ENCODE data around the gene DSTN.

DSTN gene

DNA sequence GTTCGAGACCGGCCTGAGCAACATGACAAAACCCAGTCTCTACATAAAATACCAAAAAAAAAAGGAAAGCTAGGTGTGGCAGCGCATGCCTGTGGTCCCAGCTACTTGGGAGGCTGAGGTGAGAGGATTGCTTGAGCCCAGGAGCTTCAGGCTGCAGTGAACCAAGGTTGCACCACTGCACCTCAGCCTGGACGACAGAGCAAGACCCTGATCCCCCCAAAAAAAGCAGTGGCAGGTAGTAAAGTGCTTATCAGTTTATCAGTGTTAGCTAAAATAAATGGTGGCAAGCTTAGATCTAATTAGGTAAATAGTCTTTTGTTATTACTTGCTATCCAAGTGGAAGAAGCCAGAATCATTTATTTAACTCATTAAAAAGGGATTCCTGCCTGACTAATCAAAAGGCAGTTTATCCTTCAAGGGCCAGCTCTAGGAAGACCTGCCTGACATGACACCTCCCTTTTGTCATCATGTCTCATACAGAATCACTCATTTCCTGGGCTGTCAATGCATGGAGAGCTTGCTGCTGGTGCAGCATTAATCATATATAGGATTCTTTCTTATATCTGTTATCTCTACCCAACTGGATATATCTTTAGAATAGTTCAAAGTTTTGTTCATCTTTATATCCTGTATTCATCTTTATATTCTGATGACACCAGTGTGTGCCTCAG lies 9.6 kb downstream of the DSTN start:
- DNase-seq (ENCODE audit: low read depth in 2 of 2, low spot score in 1 of 2), result no peak

DNA sequence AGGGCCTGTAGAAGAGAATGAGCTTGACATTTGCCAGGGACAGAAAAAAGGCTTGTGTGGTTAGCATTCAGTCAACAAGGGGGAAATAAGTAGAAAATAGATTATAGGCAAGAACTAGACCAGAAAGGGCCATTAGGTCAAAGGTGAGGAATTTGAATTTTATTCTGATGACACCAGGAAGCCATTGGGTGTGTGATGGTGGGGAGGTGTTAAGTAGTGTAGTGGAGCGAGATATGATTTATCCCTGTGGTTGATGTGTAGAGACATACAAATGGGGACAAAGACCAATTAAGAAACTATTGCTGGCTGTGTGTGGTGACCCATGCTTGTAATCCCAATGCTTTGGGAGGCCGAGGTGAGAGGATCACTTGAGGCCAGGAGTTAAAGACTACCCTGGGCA lies 11.0 kb downstream of the DSTN start:
- no peak for DNase-seq (ENCODE audit: low read depth in 2 of 2, low spot score in 1 of 2)

DNA sequence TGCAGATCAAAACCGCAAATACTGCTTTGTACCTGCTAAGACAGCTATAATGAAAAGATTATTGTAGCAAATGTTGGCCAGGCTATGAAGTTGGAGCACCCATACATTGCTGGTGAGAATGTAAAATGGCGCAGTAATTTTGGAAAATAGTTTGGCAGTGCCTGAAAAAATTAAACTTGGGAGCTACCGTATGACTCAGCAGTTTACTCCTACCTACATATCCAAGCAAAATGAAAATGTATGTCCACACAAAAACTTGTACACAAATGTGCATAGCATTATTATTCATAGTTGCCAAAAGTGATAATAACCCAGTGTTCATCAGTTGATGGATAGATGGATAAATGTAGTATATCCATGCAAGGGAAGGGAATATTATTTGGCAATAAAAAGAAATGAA lies 13.3 kb downstream of the DSTN start:
- DNase-seq (ENCODE audit: low read depth in 2 of 2, low spot score in 1 of 2), result no peak

DNA sequence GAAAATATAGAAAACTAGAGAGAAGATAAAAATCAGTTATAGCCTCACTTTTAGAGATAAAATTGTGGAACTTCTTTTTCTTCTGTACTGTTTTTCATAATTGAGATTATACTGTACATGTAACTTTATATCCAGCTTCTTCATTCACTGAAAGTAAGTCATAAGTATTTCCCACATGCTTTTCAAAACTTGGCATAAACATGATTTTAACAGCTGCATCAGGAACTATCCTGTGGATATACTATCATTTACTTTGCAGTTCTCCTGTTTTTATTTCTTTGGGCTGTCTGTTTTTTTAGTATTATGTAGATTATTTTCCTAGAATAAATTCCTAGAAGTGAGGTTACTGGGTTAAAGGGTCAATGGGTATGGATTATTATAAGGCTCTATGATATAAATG lies 14.8 kb downstream of the DSTN start:
- no peak for DNase-seq (ENCODE audit: low read depth in 2 of 2, low spot score in 1 of 2)

DNA sequence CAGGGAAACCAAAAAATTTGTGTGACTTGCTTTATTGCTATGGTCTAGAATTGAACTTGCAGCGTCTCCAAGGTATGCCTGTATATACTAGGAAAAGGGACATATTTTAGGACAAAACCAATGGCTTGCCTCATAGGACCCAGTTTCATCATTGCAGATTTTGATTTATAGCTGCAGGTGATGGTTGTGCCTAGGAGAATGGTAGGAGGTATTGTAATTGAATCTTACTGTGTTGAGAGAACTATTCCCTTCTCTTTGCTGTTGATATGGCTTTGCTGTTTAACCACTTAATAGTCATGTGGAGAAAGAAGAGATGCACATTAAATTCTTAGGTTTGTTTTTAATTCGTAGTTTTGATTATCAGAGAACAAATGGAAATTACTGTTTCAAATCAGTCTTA lies 16.4 kb downstream of the DSTN start:
- no peak for DNase-seq (ENCODE audit: low read depth in 2 of 2, low spot score in 1 of 2)

DNA sequence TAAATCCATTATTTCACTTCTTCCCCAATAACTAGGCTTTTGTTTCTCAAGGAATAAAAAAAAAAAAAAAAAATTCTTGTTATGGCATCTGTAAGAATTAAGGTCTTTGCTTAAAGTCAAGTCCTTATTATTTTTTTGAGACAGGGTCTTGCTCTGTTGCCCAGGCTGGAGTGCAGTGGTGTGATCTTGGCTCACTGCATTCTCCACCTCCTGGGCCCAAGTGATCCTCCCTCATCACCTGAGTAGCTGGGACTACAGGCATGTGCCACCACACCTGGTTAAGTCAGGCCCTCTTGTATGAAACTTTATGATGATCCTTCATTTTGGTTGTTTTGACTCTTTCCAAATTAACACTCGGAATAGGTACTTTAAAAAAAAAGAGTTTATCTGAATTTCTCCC lies 17.3 kb downstream of the DSTN start:
- no peak for DNase-seq (ENCODE audit: low read depth in 2 of 2, low spot score in 1 of 2)

DNA sequence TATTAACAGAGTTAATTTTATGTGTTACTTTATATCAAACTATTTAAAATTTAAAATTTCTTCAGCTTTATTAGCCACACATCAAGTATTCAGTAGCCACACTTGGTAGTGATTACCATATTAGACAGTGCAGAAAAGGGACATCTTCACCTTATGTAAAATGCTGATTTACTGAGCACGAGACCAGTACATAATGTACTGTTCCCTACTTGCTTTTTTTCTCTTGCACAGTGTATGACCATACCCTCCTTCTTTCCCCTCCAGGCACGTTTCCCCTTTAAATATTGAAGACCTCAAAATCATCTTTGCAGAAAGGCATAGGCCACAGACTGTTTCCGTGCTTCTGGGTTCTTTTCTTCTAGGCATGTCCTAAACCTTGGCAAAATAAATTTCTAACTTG lies 17.9 kb downstream of the DSTN start:
- no peak for DNase-seq (ENCODE audit: low read depth in 2 of 2, low spot score in 1 of 2)

DNA sequence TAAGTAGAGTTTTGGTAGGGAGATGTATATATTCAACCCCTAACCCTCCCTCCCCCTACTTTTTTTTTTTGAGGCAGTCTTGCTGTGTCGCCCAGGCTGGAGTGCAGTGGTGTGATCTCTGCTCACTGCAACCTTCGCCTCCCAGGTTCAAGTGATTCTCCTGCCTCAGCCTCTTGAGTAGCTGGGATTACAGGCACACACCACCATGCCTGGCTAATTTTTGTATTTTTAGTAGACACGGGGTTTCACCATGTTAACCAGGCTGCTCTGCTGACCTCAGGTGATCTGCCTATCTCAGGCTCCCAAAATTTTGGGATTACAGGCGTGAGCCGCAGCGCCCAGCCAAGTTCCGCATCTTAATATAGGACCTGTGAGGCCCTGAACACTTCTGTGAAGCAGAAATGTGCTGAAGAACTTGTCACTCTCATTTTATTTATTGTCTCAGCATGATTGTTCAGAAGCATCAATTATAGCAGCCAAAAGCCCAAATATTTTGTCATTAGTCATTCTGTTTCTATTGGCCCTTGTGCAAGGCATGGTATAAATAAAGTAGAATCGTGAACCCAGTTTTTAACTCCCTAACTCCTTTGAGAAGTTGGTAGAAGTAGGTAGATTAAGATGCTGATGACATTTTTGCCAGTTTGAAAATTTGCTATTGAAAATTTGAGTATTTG lies 19.4 kb downstream of the DSTN start:
- no peak for DNase-seq (ENCODE audit: low read depth in 2 of 2, low spot score in 1 of 2)

DNA sequence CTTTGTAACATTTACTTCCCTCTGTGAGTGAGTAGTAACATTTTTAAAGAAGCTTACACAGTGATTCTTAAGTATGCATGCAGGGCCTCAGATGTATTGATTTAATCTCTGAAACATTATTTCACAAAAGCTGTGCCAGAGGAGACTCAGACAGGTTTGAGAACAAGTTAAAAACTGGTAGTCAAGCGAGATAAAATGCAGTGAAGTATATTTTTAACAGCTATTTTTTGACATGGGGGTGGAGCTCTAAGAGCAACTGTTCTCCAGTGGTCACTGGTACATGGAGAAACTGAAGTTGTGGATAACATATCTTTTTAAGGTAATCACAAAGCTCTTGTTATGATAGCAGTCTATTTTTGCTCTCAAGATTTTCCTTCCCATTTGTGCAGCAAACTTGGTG lies 20.4 kb downstream of the DSTN start:
- no peak for DNase-seq (ENCODE audit: low read depth in 2 of 2, low spot score in 1 of 2)

DNA sequence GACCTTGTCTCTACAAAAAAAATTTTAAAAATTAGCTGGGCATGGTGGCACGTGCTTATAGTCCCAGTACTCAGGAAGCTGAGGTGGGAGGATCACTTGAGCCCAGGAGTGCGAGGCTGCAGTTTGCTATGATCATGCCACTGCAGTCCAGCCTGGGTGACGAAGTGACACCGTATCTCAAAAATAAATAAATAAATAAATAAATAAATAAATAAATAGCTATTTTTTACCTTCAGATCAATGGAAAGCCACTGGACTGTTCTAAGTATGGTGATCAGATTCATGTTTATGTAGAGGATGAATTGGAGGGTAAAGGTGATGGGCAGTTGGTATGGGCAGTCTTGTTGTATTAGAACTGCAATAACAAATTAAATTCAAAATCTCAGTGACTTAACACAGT lies 24.0 kb downstream of the DSTN start:
- no peak for DNase-seq (ENCODE audit: low read depth in 2 of 2, low spot score in 1 of 2)

DNA sequence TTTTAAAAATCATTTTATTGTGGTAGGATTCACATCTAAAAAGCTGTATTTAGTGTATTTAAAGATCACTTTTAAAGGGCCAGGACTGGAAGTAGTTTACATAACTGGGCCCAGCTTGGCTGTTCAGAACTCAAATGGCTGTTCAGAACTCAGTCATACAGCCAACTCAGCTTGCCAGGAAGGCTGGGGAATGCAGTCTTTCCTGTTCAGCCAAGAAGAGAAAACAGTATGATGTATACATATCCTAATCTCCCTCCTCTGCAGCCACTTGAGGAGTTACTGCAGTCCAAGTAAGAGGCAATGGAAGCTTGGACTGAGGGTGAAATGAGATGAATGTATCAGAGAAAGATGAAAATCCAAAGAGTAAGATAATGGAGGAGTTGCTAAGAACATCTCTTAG lies 24.6 kb downstream of the DSTN start:
- no peak for DNase-seq (ENCODE audit: low read depth in 2 of 2, low spot score in 1 of 2)

DNA sequence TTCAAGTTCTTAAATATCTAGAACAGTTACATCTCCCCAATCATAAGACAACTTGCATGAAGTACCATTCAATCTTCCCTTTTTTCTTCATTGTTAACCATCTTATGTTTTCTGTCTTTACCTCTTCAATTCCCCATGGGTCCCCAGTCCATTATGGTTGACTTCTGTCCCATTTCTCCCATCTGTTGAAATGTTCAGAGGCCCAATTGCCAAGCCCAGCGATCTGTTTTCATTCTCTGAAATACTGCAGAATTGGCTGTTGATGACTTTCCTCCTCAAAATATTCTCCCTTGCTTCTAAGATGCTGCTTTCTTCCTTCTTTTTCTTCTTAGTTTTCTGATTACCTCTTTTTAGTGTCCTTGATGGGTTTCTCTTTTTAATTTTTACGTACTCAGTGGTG lies 26.0 kb downstream of the DSTN start:
- no peak for DNase-seq (ENCODE audit: low read depth in 2 of 2, low spot score in 1 of 2)

DNA sequence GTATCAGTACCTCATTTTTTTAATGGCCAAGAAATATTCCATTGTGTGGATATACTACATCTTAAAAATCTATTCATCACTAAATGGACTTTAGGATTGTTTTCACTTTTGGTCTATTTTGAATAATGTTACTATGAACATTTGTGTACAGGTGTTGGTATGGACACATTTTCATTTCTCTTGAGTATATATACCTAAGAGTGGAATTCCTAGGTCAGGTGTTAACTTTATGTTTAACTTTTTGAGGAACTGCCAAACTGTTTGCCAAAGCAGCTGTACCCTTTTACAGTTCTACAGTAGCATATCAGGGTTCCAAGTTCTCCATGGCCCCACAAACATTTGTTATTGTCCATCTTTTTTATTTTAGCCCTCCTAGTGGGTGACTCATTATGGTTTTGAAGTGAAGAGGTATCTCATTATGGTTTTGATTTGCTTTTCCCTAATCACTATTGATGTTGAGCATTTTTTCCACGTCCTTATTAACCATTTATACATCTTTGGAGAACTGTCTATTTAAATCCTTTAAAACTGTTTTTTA lies 28.2 kb downstream of the DSTN start:
- DNase-seq (ENCODE audit: low read depth in 2 of 2, low spot score in 1 of 2), result no peak

DNA sequence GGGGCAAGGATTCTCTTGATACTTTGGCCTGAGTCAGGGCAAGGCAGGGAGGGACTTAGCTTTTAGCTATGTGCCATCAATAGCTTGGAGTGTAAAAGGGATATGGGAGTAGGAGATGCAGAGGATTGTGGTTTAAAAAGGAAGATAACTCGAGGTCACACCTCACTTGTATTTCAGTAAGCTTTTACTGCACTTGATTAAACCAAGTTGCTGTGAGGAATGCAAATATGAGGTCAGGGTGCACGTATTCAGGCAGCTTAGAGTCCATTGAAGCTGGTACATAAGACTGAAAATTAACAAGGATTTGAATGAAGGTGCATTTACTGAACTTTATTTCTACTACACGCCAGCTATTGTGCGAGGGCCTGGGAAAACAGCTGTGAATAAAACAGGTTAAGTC lies 32.1 kb downstream of the DSTN start:
- no peak for DNase-seq (ENCODE audit: low read depth in 2 of 2, low spot score in 1 of 2)

DNA sequence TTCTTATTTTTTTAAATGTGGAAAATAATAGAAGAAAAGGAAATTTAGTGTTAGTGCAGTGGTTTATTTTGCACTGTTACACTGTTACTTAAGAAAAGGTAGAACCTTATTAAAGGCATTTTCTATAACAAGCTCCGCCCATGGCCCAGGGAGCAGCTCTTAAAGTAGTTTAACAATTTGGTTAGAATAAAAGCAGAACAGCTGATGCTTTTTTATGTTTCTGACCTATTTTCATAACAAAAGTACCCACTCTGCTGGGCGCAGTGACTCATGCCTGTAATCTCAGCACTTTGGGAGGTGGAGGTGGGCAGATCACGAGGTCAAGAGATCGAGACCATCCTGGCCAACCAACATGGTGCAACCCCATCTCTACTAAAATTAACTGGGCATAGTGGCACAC lies 32.6 kb downstream of the DSTN start:
- DNase-seq (ENCODE audit: low read depth in 2 of 2, low spot score in 1 of 2), result no peak

DNA sequence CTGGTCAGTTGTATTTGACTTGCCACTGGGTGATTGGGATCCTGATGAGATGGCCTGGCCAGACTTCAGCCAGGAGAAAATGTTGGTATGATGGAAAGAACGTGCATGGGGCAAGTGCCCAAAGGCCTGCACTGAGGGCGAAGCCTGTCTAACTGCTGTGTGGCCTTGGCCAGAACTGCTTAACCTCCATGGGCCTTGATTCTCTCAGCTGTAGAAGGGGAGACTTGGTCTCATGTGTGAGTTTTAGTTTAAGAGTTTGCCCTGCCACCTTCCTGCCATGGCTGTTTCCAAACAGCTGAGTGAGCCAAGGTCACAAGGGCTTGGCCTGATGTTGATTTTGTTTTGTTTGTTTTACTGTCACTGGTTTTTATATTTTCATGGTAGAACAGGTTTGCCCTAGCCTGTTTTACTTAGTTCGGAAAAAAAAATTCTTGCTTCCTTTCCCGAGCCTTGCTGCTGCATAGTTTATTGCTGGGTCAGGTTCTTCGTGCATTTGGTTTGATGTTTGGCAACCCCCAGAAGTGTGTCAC lies 35.3 kb downstream of the DSTN start:
- no peak for DNase-seq (ENCODE audit: low read depth in 2 of 2, low spot score in 1 of 2)

DNA sequence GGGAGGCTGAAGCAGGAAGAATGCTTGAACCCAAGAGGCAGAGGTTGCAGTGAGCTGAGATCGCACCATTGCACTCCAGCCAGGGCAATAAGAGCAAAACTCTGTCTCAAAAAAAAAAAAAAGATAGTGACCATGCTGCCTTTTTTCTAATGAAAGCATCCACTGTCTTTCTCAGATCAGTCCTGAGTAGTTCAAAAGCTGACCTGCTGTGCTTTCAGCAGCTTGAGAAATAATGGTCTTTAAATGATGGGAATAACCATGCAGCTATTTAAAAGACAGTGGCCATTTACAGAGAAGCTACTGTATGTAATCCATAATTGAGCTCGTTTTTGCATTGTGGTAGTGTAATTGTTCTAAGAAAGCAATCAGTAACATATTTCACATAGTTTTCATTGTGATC lies 36.1 kb downstream of the DSTN start:
- no peak for DNase-seq (ENCODE audit: low read depth in 2 of 2, low spot score in 1 of 2)

DNA sequence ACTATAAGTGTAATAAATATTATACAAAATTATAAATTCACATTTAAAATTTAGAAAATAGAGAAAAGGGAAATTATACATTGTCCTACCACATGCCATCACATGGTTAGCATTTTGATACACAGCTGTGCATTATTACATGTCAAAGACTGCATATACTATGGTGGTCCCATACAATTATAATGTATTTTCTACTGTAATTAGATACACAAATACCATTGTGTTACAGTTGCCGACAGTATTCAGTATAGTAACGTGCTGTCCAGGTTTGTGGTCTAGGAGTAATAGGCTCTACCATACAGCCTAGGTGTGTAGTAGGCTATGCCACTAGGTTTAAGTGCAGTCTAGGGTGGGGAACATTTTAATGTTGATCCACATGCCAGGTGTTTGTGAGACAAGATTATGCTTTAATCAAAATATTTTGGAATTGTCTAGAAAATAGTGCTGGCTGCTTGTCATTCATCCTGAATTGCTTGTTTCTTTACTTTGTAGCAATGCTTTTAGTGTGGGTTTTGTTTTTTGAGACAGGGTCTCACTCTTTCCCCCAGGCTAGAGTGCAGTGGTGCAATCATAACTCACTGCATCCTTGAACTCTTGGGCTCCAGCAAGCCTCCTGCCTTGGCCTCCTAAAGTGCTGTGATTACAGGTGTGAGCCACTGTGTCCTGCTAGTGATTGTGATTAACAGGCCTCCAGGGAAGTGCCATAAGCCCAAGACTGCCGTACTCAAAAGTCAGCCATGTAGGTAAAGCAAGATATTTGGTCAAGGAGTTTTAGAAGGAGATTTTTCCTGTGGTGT lies 39.0 kb downstream of the DSTN start:
- no peak for DNase-seq (ENCODE audit: low read depth in 2 of 2, low spot score in 1 of 2)

DNA sequence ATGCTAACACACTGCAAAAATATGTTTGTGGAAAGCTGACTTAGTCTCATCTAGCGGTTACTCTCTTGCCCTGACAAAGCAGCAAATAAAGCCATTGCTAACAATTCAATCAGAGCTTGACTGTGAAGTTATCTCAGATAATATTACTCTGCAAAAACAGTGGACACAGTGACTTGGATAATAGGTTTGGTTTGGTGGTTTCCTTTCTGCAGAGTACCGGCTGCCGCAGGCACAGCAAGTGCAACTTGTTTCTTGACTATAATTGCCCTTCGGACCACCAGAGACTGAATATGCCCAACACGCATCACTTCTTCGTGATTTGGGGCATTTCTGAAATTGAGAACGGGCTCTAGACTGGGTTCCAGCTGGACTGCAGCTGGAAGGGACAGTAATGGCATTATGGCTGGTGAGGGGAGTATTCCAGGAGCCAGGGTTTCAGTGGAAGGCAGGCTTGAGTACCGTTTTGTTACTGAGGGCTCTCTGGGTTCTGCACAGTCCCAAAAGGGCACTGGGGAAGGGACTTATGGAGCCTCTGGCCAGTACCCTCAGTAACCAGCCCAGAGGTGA lies 40.0 kb downstream of the DSTN start:
- no peak for DNase-seq (ENCODE audit: low read depth in 2 of 2, low spot score in 1 of 2)

DNA sequence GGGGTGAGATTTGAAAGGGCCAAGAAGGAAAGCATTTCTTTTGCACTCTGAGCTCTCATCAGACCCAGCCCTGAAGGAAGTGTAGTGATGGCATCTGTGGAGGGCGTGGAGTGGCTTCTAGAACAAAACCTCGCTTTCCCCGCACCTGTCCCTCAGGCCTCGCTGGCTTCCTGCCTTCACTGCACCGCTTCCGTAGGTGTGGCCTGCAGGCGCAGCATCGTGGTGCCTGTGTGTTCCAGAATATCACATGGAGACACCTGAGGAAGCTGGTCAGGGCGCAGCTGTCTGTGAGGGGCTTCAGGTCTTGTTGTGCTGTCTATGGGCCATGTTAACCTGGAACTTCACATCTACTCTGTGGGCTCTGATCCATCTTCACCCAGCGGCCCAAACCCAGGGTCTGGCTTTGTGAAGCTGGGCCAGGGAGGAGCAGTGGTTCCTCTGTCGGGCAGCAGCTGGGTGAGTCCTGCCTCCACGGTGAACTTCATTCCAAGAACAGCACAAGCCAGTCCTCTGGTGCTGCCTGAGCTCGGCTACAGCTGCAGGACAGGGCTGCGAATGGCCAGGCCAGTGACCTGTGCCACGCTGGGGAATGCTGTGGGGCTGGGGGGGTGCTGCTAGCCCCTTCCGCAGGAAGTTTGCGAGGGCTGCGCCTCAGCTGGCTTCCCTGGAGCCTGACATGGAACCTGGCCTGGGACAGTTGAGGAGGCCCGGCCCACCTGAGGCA lies 40.9 kb downstream of the DSTN start:
- DNase-seq (ENCODE audit: low read depth in 2 of 2, low spot score in 1 of 2), result peak in 1 of 2 donors; percentile 28

DNA sequence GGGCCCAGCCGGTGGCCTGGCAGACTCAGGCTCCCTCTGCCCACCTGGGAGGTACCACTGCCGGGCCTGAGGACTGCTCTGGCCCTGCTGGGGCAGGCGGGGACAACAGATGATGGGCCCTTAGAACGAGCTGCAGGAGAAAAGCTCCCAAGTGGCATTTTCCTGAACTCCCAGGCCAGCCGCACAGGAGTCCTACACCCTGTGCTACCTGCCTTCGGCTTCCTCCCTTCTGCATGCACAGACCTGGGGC lies 41.3 kb downstream of the DSTN start:
- no peak for DNase-seq (ENCODE audit: low read depth in 2 of 2, low spot score in 1 of 2)

Data from stimulated activated CD8-positive, alpha-beta memory T cell treated with anti-CD3 and anti-CD28 coated beads, Interleukin-4, amount 100 ng/mL, for 4 hours (primary cell).